HG03280 (cell line): ENCODE results near the gene CERS6.

Source experiments
- ATAC-seq: cut with Tn5 transposase; IDR thresholded peaks from one replicate; pipeline ENCODE4 v1.9.1; 2021; ENCODE audit warnings: mild to moderate bottlenecking, moderate library complexity; ENCODE audit not compliant: unreplicated experiment

CERS6 gene

GRCh38 chr2:168441214-168441872 is 14.7 kb upstream of the CERS6 start:
- ATAC-seq, result no peak

- ATAC-seq, result no peak
These were observed 12.3 kb upstream of the CERS6 start for GRCh38 chr2:168443818-168444217.

DNA sequence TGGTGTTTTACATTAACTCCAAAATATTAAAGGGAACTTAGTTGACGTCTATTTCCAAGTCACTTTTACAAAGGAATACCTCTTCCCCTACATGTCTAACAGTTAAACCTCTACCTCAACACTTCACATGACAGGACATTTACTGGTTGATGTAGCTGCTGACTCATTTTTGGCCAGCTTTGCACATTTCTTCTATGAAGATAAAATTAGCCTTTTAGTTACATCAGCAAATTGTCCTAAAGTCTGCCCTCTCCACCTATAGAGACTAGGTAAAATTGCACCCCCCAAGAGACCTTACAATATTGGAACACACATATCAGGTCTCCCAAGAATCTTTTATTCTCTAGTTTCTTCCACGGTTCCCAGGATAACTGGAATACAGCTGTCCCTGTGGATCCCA is 10.1 kb upstream of the CERS6 start:
- no peak for ATAC-seq

DNA sequence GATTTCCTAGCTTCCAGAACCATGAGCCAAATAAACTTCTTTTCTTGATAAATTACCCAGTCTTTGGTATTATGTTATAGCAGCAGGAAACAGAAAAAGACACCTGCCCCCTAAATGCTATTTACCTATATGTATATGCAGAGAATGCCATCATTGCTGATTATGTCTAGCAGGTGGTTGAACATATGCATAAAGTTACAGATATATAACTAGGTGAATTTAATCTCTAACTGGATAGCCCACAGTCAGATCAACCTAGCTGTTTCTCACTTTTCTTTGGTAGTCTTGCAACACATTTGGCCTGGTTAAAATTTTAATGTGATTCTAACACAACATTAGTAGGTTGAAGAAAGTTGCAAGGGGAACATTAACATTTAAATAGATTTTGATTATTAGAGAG is 7.1 kb upstream of the CERS6 start:
- ATAC-seq, result no peak

DNA sequence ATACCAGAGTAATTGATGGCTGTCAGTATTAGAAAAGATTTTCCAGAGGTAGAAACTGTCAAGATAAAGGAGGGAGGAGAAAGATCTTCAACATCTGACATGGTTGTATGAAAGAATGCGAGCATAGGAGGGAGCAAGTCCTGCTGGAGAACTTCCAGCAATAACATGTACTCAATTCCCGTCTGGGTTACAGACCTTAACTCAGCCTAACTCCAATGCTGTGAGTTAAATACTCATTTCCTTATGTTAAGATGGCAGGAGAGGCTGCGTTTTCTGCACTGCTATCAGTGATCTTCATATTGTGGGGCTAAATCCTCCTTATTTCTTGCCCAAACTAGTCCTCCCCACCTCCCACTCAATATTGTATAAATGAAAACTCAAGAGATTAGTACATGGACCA is 6.7 kb upstream of the CERS6 start:
- ATAC-seq, result no peak

- ATAC-seq, result no peak
These were observed 5.9 kb upstream of the CERS6 start for GRCh38 chr2:168450171-168450570.

- no peak for ATAC-seq
These were observed 5.3 kb upstream of the CERS6 start for GRCh38 chr2:168450732-168451131.

GRCh38 chr2:168452781-168453180 is 3.3 kb upstream of the CERS6 start:
- no peak for ATAC-seq

- no peak for ATAC-seq
These were observed 2.7 kb upstream of the CERS6 start for GRCh38 chr2:168453404-168453803.

- no peak for ATAC-seq
These were observed 1.1 kb upstream of the CERS6 start for GRCh38 chr2:168454737-168455644.

DNA sequence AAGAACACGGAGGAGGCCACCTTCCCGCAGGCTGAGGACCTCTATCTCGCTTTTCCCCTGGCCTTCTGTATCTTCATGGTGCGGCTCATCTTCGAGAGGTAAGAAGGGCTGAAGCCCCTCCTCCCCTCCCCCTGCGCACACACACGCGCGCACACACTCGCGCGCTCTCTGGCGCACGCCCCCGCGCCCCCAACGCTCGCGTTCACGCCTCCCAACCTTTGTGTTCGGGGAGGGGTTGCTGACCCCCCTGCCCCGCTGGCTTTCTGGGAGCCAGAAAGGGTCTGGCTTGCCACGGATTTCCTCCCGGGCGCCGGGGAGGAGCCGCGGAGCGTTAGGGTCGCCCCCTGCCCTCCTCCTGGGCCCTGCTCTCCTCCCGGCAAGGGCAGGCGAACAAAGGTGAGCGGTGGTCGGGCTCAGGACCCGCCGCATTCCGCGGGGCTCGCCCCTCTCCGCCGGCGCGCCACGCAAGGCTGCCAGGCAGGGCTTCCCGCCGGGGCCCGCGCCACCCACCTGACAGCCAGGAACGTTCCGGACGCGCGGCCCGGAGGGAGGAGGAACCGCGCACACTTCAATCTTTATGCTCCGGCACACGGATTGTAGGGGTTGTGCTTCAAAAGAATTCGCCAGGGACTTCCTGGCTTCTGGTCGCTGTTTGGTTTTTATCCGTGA is 583 bp downstream of the CERS6 start:
- peak; percentile 39 for ATAC-seq

DNA sequence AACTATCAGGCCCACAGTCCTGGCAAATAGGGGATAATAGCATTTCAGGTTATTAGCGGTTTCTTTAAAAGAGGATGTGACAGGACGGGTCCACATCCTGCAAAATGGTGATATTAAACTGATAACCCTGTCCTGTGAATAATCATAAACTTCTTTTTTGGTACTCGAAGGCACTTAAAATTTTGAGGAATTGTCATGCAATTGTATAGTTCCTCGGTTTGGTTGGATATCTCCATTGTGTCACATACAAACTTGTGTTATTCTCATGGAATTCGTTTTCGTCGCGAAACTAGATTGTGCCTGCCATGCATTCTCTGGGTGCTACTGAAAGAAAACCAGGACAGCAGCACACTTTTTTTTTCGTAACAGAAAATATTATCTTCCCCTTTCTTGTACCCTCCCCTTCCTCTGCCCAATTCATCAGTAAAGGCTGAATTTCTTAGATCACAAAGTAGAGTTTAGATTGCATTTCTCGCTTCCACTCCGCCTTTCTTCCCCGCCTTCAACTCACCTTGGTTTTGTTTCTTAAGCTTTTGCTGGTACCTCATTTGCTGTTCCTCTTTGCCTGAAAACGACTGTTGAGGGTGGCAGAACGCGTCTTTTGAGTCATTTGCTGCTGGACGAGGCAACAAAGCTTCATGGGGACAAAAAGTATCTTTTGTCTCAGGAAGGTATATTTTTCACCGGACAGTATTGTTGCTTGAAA is 1.3 kb downstream of the CERS6 start:
- ATAC-seq, result no peak

DNA sequence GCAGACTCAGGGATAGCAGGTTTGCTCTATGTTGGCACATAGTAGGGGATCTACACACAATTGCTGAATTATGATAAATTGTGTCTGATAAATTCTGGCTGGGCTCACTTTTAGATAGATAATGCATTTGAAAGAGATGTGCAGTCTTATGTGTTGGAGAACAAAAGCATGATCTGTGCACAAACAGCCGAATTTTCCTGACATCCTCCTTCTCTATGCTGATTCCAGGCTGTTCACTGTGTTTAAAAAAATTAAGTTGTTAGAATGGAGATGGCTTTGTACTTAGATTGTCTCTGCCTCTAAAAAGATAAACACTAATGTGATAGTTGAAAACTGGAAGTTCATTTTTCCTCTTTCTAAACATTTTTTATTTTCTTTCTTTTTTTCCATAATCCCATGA is 2.1 kb downstream of the CERS6 start:
- no peak for ATAC-seq

DNA sequence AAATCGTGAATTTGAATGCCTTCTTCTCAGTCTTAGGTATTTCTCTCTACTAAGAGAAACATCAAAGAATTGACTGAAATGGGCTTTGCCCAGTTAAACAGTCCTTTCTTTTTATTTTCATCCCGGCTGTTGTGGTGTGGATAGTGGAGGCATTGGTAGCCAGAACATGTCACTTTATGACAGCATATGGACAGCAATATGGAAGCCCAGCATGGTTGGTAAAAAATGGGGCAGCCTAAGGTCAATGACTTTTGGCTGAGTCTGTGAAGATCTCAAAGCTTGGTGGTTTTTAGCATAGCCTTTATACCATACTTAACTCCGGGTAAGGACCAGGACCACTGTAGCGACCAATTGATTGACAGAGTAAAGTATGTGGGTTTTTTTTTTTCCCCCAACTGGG is 3.2 kb downstream of the CERS6 start:
- ATAC-seq, result no peak

GRCh38 chr2:168460571-168460970 is 4.5 kb downstream of the CERS6 start:
- ATAC-seq, result no peak

- no peak for ATAC-seq
These were observed 5.3 kb downstream of the CERS6 start for GRCh38 chr2:168461178-168461941.

GRCh38 chr2:168461942-168462331 is 5.9 kb downstream of the CERS6 start:
- no peak for ATAC-seq

DNA sequence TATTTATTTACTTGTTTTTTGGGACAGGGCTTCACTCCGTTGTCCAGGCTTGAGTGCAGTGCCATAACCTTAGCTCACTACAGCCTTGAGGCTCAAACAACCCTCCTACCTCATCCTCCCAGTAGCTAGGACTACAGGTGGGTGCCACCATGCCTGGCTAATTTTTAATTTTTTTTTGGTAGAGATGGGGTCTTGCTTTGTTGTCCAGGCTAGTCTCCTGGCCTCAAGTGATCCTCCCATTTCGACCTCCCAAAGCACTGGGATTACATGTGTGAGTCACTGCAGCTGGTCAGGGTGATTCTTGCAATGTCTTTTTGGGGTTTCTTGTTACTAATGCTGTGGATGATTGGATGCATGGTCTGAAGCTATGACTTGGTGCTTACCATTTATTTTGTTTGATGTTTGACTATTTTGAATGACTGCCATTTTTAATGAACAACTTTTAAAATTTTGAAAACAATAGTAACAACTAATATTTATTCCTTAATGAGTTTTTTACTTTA is 6.5 kb downstream of the CERS6 start:
- ATAC-seq, result no peak

- ATAC-seq, result no peak
These were observed 9.5 kb downstream of the CERS6 start for GRCh38 chr2:168465594-168465993.

GRCh38 chr2:168466190-168466737 is 10.2 kb downstream of the CERS6 start:
- no peak for ATAC-seq
